Ovary (tissue), 9 donors: ENCODE data around the gene PRKCSH. TPM values are rescaled to one million over a fixed set of nuclear protein-coding genes. Genes with fewer than 3 reads are reported as not detected.

Source experiments
- DNase-seq, 5 donors: peaks; one replicate each; pipeline ENCODE4 v3.0.0-alpha.2; 2019 to 2020
- H3K27ac ChIP-seq, 2 donors: fragments of 200-600 bp; one replicate each; pipeline versions ENCODE4 v1.5.1 to v1.8.0; 2019 to 2022
- H3K27me3 ChIP-seq: fragments of 200-600 bp; one replicate; pipeline ENCODE4 v1.8.0; 2022
- H3K36me3 ChIP-seq: fragments of 200-600 bp; sonication (generic); one replicate; pipeline ENCODE4 v1.5.1; 2019
- H3K4me1 ChIP-seq: one replicate; pipeline ENCODE4 v1.8.1; 2013; ENCODE audit warnings: mild to moderate bottlenecking, moderate library complexity; ENCODE audit not compliant: insufficient read depth
- H3K4me3 ChIP-seq: fragments of 200-600 bp; sonication (generic); one replicate; pipeline ENCODE4 v1.5.1; 2017
- H3K9me3 ChIP-seq, 2 donors: fragments of 200-600 bp in 1 of 2; sonication (generic) in 1 of 2; one replicate each; pipeline versions ENCODE4 v1.5.1 to v1.8.1; 2013 to 2019; ENCODE audit warnings: mild to moderate bottlenecking in 1 of 2, moderate library complexity in 1 of 2
- CTCF ChIP-seq, 3 donors: fragments of 450-650 bp in 2 of 3; fragments of 200-600 bp in 1 of 3; IDR thresholded peaks; one replicate each; pipeline versions ENCODE4 v1.5.1 to v1.8.0; 2016 to 2022; ENCODE audit warnings: antibody characterized with exemption in 3 of 3, mild to moderate bottlenecking in 1 of 3
- EP300 ChIP-seq: sonication (generic); formaldehyde crosslinking; IDR thresholded peaks from one replicate; pipeline ENCODE4 v1.6.1; 2017; ENCODE audit warnings: antibody characterized with exemption
- POLR2A ChIP-seq: fragments of 450-650 bp; IDR thresholded peaks from one replicate; pipeline ENCODE4 v1.6.1; 2017; ENCODE audit warnings: antibody characterized with exemption, mild to moderate bottlenecking, moderate library complexity
- WGBS, 3 donors: extraction: QIAGEN DNeasy Blood & Tissue Kit in 1 of 3; methylation state at CpG; one replicate each; pipeline versions ENCODE4 v1.1.5 to v1.1.7; 2013 to 2017; 5-methylcytosine and 5-hydroxymethylcytosine counted together
- intact Hi-C, 4 donors: fragments of 100-400 bp; cut with DNase I; formaldehyde crosslinking; loops; one replicate each; pipeline versions ENCODE4 v1.11.0 to v1.15.1; 2022 to 2023
- polyA plus RNA-seq, 2 donors: library from polyadenylated mRNA; stranded (reverse); fragments of 200-250 nt in 1 of 2; fragments of 350-450 nt in 1 of 2; fragmentation: Illumina TruSeq in 1 of 2; extraction: RNeasy Lipid Tissue Mini Kit (QIAGEN cat#74804) in 1 of 2; gene quantifications; one replicate each; pipeline ENCODE4 v1.2.3, GENCODE V29; 2013 to 2014
- total RNA-seq, 7 donors: library from RNA; depleted of rRNA in 2 of 7; stranded (reverse); fragments of >200 nt in 2 of 7; fragmentation: NEBNext Ultra II Directional in 3 of 7; extraction: Animal tissue kit (Norgen Biotek cat#: 25700) in 3 of 7; gene quantifications; one replicate each; pipeline versions ENCODE4 v1.1.0 to v1.2.4, GENCODE V29; 2016 to 2023
- donor health status: DM: no; HTN: no; CAD: no; lungs with moderate emphysema.
- donor health status: DM: no; HTN: no; CAD: no.
- donor health status: Bipolar disorder and iron deficiency.
- donor health status: DM: yes; HTN: yes; CAD: no.
- donor health status: DM: no; HTN: no; CAD: no.
- donor health status: DM: yes; HTN: yes; CAD: no.

PRKCSH gene
- total and polyA plus RNA-seq, 9 donors, result 76.5 to 338 (median 270) TPM

- H3K36me3 ChIP-seq, result no peaks in the 10 kb centered on the region
- intact Hi-C loops, result loop anchor here in 2 of 4 donors (10.0 kb wide), 1 partner anchor 154 kb away; the partner anchor contains the start of gene TSPAN16 (in 2 of the 2)
- WGBS, 3 donors, result 89 to 91% (median 89%) methylated on average over 30 to 31 of the region's 31 CpGs
Measured at GRCh38 chr19:11448923-11449554, 13.6 kb downstream of the PRKCSH start.

GRCh38 chr19:11450570-11451326, 15.3 kb downstream of the PRKCSH start:
- intact Hi-C loops, result no loop called here
- 63 to 75% (median 67%) methylated on average over 21 of the region's 21 CpGs for WGBS, 3 donors
- Histone ChIP-seq H3K9me3 (no peaks in the 10 kb centered on the region), H3K27me3 (no peaks in the 10 kb centered on the region), H3K4me3 (no peak overlapping the region), H3K4me1 (peaks cover 1% of the 10 kb centered on the region), H3K36me3 (no peaks in the 10 kb centered on the region), H3K27ac (no peak overlapping the region)
- TF ChIP-seq EP300, result no peak
- no peak for TF ChIP-seq CTCF (IDR thresholded peaks at IDR 0.05)
- no peak for TF ChIP-seq POLR2A
- peak in 1 of 5 donors; percentile 26 for DNase-seq

More at GRCh38 chr19:11448923-11449554, 13.6 kb downstream of the PRKCSH start:
- no peaks in the 10 kb centered on the region for H3K27me3 ChIP-seq
- no peaks in the 10 kb centered on the region for H3K9me3 ChIP-seq
- DNase-seq, result peak in 1 of 5 donors; percentile 30
- TF ChIP-seq EP300 (no peak), CTCF (IDR thresholded peaks at IDR 0.05) (no peak), POLR2A (no peak)
- no peak overlapping the region for H3K27ac ChIP-seq
- H3K4me3 ChIP-seq, result no peak overlapping the region
- H3K4me1 ChIP-seq, result peaks cover 1% of the 10 kb centered on the region

GRCh38 chr19:11451327-11451870, 16.0 kb downstream of the PRKCSH start:
- intact Hi-C loops, result no loop called here
- peaks cover 1% of the 10 kb centered on the region for H3K4me1 ChIP-seq
- H3K4me3 ChIP-seq, result no peak overlapping the region
- H3K9me3 ChIP-seq, result no peaks in the 10 kb centered on the region
- no peak overlapping the region for H3K27ac ChIP-seq
- H3K27me3 ChIP-seq, result no peaks in the 10 kb centered on the region
- TF ChIP-seq EP300 (no peak), CTCF (IDR thresholded peaks at IDR 0.05) (no peak), POLR2A (no peak)
- peak in 1 of 5 donors; percentile 42 for DNase-seq
- no peaks in the 10 kb centered on the region for H3K36me3 ChIP-seq
- 7 to 10% (median 8%) methylated on average over 10 to 13 of the region's 13 CpGs for WGBS, 3 donors

- H3K27me3 ChIP-seq, result no peaks in the 10 kb centered on the region
- H3K4me1 ChIP-seq, result peaks cover 1% of the 10 kb centered on the region
- H3K4me3 ChIP-seq, result no peak overlapping the region
- DNase-seq, result no peak
- 11 to 19% (median 11%) methylated on average over 25 of the region's 25 CpGs for WGBS, 3 donors
- no peak overlapping the region for H3K27ac ChIP-seq
- TF ChIP-seq POLR2A (no peak), EP300 (no peak), CTCF (IDR thresholded peaks at IDR 0.05) (no peak)
- intact Hi-C loops, result no loop called here
- no peaks in the 10 kb centered on the region for H3K9me3 ChIP-seq
- no peaks in the 10 kb centered on the region for H3K36me3 ChIP-seq
Measured at GRCh38 chr19:11451871-11452619, 16.6 kb downstream of the PRKCSH start.
